Activated CD4-positive, alpha-beta T cell treated with anti-CD3 and anti-CD28 coated beads, Interleukin-2, amount 50 U/mL, for 24 hours (primary cell): ENCODE results near the gene PNRC2.
"Not testable (repeated sequence)": the region's sequence is repeated elsewhere in the genome, so short reads cannot be mapped to it uniquely, and the experiment has no call there.

Experiments used
- DNase-seq, 2 donors: peaks; one replicate each; pipeline ENCODE4 v3.0.0-alpha.2; 2020; ENCODE audit warnings: low read depth in 1 of 2, low spot score in 1 of 2

PNRC2 gene

DNA sequence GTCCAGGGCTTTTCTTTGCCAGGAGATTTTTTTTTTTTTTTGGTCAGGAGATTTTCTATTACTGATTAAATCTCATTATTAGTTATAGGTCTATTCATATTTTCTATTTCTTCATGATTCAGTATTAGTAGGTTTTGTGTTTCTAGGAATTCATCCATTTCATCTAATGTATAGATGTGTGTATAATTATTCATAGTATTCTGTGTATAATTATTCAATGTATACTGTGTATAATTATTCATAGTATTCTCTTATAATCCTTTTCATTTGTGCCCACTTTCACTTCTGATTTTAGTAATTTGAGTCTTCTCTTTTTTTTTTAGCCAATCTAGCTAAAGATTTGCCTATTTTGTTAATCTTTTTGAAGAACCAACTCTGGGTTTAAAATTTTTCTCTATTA is 12.3 kb upstream of the PNRC2 start:
- DNase-seq, result no peak

DNA sequence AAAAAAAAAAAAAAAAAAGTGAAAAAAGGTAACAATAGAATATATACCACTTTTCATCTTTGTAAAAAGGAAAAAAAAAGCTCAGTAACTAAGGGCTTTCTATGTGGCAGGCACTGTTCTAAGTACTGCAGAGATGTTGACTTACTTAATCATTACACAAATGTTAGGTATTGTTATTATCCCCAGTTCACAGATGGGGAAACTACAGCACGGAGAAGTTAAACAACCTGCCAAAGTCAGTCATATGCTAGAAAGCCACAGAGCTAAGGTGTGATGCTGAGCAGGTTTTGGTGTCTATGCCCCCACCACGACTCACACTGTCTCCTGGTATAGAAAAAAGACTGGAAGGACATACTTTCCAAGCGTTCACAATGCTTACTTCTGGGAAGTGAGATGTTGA is 6.6 kb upstream of the PNRC2 start:
- DNase-seq, result no peak

DNA sequence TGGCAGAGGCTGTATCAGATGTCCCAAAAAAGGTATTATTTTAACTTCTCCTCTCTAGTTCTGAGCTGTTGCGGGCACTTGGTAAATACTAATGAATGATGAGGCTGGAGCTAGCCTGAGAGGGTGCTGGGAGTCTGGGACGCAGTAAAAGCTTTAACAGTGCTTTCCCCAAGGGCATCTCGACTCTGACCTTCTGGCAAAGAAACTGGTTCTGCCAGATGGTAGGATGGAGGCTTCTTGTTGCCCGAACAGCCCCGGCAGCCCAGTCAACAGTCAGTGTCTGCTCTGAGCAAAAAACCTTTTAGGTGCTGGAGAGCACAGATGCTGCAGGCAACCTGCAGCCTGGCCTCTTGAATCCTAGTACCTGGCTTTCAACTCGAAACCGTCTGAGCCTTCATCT is 2.5 kb upstream of the PNRC2 start:
- no peak for DNase-seq

DNA sequence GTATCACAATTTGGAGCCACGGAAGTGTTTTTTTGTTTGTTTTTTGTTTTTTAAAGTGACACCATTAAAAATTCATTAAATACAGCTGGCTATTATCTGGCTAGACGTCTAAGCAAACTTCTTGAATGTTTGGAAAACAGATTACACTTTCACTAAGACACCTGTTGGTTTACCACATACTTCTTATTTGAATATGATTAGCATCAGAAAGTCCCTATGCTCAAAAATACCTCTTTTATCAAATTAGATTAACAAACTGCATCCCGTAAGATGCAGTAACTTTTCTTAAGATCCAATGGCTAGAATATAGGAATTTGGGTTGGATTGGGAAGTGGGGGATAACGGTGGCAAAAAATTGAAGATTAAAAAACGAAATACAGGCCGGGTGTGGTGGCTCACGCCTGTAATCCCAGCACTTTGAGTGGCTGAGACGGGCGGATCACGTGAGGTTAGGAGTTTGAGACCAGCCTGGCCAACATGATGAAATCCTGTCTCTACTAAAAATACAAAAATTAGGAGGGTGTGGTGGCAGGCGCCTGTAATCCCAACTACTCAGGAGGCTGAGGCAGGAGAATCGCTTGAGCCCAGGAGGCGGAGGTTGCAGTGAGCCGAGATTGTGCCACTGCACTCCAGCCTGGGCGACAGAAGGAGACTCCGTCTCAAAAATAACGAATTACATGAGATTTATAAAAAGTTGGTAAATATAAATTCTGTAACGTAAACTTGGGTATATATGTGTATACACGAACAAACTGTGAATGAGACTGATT is 1.4 kb upstream of the PNRC2 start:
- DNase-seq, result not testable (repeated sequence)

DNA sequence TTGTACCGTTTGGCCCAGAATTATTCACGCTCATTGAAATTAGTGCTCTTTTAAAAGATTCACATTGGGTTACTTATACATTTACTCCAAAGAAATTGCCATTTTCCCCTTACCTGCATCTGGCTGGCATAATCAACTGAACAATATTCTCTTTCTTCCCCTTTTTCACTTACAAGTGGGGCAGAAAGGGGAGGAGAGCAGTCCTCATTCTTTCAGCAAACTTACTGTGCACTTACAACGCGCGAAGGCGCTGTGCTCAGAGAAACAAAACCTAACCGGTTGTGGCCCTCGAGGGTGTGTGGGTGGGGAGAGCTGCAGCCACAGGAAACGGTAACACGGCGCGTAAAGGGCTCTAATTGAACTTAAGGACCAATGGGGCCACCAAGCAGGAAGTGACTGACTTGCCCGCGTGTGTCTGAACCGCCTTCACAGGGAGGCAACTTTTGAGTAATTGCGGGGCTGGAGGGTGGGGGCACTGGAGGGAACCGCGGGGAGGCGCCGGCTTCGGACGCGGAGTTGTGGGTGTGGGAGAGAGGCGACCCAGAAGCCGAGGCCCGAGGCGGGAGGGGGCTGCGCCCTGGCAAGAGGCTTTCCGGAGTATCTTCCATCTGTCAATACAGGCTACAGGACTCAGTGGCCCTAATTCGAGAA is 693 bp upstream of the PNRC2 start:
- DNase-seq, result peak; percentile 75 to 92

DNA sequence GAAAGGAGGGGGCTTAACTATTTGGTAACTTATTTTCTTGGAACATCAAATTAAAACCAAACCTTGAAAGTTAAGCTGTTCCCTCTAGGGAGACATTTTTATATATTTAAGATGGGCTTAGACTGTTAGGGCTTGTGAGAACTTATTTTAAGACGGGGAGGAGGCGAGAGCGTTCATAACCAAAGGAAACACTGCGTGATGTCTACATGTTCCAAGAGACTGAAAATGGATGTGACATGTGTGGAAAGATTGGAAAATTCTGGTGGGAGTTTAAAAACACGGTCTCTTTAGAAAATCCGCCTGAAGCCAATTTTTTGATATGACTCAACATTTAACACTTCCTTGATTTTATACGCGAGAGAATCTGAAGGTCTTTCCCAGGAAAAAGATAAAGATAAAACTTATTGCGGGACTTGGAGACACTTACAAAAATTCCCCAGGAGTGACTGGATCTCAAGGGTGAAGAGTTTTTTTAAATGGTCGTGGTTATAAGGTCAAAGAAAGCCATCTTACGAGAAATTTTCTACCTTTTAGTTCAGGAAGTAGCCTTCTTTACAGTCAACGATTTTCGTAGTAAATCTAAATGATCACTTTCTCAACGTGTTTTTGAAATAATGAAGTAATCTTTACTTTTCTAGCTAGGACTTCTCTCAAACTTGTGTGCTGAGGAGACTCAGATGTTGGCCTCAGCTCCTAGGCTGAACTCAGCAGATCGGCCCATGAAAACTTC is 828 bp downstream of the PNRC2 start:
- DNase-seq, result no peak

DNA sequence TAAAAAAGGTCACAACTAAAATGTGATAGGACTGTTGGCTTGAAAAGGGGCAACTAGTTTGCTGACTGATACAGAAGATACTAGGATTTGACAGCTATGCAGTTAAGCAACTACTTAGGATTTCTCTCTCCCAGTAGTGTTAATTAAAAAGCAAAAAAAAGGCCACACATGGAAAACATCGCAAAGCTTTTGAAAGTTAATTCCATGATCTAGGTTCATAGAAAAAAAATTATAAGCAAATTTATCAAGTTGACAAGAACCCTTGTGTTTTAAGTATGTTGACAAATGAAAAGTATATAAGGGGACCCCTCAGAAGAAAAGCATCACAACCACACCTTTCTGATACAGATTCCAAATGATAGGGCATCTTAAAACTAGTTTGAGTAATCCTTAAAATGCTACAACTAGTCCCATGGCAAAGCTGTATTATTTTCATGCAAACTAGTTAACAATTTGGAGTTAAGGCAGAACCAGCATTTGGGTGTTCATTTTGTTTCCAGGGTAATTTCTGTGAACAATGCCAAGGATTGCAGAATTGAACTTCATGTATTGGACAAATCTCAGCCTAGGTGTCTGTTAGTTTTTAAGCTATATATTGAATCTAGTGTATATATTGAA is 4.1 kb downstream of the PNRC2 start:
- no peak for DNase-seq

DNA sequence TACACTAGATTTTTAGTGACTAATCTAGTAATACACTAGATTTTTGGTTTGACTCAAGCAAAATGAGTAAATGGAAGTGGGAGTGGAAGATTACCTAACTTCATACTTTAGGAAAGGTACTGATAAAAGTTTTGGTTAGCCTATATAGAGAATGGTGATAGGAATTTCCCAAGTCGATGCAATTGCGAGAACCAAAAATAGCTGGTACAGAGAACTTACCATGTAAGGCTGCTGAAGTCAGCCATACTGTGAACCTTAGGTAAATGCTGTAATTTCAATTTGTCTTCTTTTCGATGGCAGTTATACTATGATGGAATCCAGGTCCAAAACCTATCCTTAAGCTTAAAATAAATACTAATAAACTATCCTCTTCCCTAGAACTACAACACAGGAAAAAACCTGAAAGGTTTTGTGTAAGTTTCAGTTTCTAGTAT is 4.6 kb downstream of the PNRC2 start:
- no peak for DNase-seq

DNA sequence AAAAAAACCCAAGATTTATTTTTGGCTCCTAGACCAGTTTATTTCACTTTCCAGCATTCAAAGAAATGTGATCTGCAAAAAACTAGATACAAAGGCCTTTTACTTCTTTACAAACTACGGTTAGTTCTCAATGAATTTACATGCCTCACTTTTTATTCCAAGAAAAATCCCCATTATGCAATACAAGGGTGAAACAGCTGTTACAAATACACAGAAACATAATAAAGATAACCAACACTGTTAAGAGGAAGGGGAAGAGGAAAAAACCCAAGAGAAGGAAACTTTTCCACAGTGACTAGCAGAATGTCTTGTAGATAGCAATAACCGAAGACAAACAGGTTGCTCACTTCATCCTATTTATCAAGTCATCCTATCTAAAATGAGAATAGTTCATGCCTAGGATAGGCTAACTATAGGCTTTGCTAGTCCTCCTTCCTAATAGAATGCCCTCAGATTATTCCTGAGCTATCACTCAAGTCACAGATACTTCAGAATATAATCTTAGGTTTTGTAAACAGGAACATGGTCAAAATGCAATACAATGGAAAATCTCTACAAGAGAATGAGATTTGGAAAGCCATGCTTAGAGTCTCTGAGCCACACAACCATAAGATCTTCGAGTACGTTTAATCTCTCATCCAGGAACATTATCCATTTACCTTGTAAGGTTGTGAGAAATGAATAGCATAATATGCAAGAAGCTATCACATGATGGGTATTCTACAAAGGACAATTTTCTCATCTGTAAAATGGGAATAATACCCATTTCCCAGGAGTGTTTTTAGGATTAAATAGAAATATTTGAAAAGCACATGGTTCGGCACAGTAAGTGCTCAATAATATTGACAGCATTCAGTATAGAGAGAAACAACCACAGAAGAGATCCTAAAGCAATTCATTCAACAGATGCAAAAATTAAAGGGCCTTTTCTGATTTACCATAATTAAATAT is 5.4 kb downstream of the PNRC2 start:
- DNase-seq, result no peak

DNA sequence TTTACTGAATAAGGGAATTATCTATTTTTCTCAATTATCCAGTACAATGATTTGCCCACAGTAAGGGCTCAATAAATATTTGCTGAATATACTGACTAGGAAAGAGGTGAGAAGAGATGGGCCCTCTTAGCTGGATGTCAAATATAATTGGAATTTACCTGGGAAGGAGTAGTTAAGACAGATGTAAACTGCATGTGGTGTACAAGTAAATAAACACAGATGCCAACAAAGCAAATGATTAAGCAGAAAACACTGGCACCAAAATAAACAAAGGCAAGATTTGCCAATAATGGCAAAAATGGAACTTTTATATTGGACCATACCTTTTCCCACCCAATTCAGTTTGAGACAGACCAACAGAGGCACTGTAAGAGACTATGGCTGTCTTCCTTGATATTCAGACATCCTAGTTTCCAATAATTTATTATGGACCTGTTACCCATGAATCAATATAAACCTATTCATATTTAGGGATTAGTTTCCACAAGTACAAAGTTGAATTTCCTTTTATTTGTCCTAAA is 7.4 kb downstream of the PNRC2 start:
- no peak for DNase-seq

DNA sequence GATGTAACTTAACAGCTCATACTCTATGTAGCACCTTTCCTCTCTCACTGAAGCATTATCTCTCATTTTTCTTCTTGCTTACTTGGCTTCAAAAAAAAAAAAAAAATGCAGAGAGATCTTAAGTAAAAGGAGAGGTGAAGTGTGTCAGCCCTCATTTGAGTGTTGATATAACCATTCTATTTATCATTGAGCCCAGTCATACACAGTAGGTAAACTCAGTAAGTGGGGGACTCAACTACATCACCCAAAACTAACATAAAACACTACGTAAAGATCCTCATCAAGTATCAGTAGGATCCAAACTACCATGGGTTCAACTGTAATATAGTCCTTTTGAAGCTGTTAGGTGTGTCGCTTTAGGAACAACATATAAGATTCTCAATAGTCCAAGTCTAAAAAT is 8.2 kb downstream of the PNRC2 start:
- DNase-seq, result no peak

DNA sequence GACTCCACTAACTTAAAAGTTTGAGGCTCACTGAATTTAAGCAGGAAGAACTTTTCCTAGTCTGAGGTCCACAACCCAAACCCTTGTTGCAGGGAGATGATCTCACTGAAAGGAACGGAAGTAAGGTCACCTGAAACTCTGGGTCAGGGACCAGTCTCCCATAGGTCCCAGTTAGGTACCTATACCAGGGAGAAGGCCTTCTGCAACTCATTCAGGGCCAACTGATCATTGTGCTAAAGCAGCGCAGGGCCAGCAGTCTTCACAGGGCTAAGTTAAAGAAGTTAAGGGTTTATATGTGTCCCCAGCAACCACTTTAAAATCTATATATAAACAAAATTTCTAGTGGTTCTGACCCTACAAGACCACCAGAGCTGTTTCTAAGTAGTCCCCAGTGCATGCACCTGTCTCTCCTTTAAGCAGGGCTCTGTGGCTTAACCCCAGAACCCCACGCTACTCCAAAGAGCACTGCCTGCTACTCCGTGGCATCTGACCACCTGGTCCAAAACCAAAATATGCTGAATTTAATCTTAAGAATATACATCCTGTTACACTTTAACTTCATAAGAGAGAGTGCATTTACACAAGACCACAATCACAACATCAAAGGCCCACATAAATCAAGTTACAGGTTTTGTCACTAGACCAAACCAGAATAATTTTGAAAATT is 17.7 kb downstream of the PNRC2 start:
- no peak for DNase-seq

DNA sequence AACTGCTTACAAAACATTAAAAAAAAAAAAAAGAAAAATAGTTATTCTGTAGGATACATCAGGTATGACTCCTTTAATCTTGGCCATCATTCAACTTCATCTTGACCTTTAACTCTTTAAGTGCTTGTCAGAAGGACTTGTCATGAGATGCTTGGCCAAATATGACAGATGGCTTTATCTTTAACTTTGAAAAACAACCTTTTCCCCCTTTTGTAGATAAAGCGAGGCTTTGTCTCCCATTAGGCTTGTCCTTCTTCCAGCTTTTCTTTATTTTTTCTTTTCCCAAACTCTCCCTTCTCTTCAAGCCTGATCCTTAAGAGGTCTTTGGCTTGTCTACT is 18.2 kb downstream of the PNRC2 start:
- DNase-seq, result no peak

DNA sequence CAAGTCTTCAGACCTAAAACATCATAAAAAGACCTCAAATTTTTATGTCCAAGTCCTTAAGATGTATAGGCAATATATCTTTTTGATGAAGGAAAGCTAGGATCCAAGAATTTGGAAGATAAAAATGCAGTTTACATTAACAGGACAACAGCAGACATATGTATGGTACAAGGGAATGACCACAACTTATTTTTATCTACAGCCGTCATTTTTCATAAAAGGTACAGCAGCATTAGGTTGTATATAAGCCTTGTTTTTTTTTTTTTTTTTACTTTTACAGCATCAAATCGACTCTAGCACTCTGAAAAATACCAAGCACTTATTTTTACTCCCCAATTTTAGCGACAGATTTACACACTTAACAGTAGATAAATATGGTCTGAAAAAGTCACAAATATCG is 19.2 kb downstream of the PNRC2 start:
- DNase-seq, result no peak

DNA sequence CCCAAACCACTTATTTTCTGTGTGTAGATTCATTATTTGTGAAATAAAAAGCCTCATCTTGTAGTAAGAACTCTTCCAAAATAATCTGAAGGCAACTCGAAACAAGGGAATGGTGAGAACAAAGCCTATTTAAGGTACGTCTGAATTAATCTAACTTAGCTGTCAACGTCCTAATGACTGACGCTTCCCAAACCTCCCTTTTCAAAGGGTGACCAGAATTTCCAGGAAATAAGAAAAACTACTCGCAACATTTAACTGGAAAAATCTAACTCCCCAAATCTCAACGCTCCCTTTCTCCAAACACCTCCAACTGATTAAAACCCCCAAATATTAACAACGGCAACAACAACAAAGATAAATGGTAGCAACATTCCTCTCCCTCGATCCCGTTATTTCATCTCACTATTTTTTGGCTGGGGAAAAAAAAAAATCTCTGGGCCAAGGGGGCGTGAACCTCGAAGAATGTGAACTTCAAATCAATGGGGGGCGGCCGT is 19.8 kb downstream of the PNRC2 start:
- DNase-seq, result no peak

DNA sequence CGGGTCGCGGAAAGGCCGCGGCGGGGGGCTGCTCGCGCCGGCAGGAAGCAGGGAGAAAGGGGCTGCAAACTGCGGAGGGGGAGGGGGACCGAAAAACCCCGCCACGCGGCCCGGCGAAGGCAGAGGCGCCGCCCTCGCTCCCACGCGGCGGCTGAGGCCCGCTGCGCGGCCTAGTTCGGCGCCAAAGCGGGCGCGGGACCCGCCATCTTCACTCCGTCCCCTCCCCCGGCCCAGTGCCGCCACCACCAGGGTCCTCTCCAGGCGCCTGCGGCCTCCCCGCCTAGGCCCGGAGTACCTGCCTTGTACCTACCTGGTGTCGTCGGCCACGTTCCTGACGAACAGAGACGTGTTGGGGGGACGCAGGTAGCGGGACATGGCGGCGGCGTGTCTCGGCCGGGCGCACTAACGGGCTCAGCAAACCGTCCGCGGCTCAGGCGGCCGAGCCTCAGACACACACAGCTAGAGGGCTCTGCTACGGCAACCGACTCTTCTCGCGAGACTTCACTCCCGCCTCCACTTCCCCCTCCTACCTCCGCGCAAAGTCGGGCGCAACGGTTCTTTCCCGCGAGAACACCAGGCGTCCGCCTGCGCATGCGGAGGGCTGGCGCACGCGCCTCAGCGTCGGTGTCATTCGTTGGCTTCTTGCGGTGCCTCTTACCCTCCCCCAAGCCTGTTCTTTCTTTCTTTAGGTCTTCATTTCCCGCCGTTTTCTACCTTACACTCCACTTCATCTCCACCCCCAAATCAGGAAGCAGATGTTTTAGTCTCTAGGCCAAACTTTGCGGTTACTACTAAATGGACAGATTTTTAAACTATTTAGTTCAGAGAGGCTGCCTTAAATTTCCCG is 20.5 kb downstream of the PNRC2 start, which contains the start of gene SRSF10:
SRSF10 (minus strand) TSS at position 447 of the 847 bp plus-strand sequence; CDS start at position 375, 72 bp downstream.
- peak; percentile 93 to 96 for DNase-seq

DNA sequence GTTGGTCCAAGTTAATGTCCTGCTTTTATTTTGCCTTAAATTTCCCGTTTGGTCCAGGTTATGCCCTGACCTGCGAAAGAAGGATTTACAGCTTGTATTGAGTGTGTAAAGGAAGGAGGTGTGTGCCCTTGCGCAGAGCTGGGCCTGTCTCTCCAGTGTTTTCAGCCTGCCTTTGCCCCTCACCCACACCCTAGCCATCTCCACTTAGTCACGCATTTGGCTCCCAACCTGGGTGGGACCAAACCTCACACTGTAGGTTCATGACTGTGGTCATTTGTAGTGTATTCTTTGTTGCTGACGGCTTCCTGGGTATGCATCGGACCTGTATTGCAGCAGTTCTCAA is 21.1 kb downstream of the PNRC2 start:
- peak; percentile 24 to 32 for DNase-seq

DNA sequence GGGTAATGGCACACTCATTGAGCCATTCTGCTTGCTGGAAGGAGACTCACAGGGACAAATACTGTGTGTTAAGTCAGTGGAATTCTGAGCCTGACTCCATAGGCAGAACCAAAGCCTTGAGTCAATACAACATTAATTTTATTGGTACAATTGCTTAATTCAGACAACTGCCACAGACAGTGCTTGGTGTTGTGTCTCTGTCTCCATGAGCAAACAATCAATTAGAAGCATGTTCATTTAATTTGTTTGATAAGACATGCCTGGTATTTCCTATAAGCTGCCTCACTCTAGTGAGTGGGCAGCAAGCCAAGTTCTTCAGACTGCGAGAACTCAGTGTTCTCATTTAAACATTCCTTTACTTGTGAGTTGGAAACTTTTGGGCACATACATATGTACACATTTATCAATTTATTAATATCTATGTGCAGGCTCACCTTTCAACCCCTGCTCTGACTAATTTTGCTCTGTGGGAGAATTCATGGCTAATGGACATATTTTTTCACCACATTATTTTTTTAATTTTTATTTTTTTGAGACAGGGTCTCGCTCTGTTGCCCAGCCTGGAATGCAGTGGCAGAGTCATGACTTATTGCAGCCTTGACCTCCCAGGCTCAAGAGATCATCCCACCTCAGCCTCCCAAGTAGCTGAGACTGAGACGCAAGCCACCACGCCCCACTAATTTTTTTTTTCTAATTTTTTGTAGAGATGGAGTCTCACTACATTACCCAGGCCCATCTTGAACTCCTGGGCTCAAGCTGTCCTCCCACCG is 25.0 kb downstream of the PNRC2 start:
- DNase-seq, result no peak
